K562 (cell line): ENCODE measurements around the gene BOLA3. TPM values are rescaled to one million over a fixed set of nuclear protein-coding genes. Genes with fewer than 3 reads are reported as not detected.

Source experiments
- ATF1 ChIP-seq, 2 experiments: fragments of 450-650 bp in 1 of 2; IDR thresholded peaks; 2 replicates each; pipeline ENCODE4 v1.6.1; 2016; ENCODE audit warnings: missing compliant biosample characterization in 1 of 2, missing genetic modification characterization in 1 of 2
- FOS ChIP-seq: IDR thresholded peaks from 3 replicates; pipeline ENCODE4 v1.6.1; 2011; ENCODE audit not compliant: insufficient read length; ENCODE audit errors: extremely low read depth
- RFX7 ChIP-seq: fragments of 250-450 bp; sonication (Bioruptor Pico); IDR thresholded peaks from 2 replicates; pipeline ENCODE4 v1.5.1; 2021; ENCODE audit warnings: mild to moderate bottlenecking
- SMARCA4 ChIP-seq: fragments of 450-650 bp; IDR thresholded peaks from 2 replicates; pipeline ENCODE4 v1.6.1; 2016
- ZNF253 ChIP-seq: fragments of 250-450 bp; sonication (Bioruptor Pico); conservative IDR thresholded peaks from 2 replicates; pipeline ENCODE4 v1.6.1; 2021; ENCODE audit warnings: mild to moderate bottlenecking
- polyA plus RNA-seq, 8 experiments: library from polyadenylated mRNA; depleted of rRNA in 4 of 8; stranded (reverse) in 5 of 8; unstranded in 3 of 8; fragments of >200 nt; fragmentation: Nextera tagmentation in 2 of 8; fragmentation: Illumina TruSeq in 1 of 8; extraction: Ambion mirVana in 2 of 8; extraction: Trizol in 1 of 8; gene quantifications; 2 replicates each; pipeline versions ENCODE4 v1.2.1 to v1.2.3, GENCODE V29; 2011 to 2014; ENCODE audit warnings: inconsistent platforms in 1 of 8, missing spikeins in 1 of 8
- total RNA-seq, 7 experiments: library from RNA; depleted of rRNA in 6 of 7; stranded (reverse); fragments of >200 nt in 6 of 7; fragmentation: Illumina TruSeq in 2 of 7; extraction: Trizol in 2 of 7; gene quantifications; 2 replicates each; pipeline versions ENCODE4 v1.2.1 to v1.2.3, GENCODE V29; 2011 to 2021; ENCODE audit warnings: low replicate concordance in 1 of 7
- TF ChIP-seq, protein P1 (sequence below): sonication (generic); formaldehyde crosslinking; IDR thresholded peaks from 2 replicates; pipeline ENCODE4 v1.8.0; 2022; ENCODE audit warnings: mild to moderate bottlenecking, missing genetic modification reagents
- TF ChIP-seq, protein P2 (sequence below): fragments of 450-650 bp; IDR thresholded peaks from 2 replicates; pipeline ENCODE4 v1.7.1; 2018; ENCODE audit warnings: mild to moderate bottlenecking, low read depth; ENCODE audit not compliant: partially characterized antibody
- TF ChIP-seq, protein P3 (sequence below): fragments of 250-450 bp; sonication (Bioruptor Pico); IDR thresholded peaks from 2 replicates; pipeline ENCODE4 v1.4.0; 2020
- TF ChIP-seq, protein P4 (sequence below), 2 experiments: fragments of 450-650 bp; IDR thresholded peaks; 2 replicates each; pipeline ENCODE4 v1.6.1; 2016; ENCODE audit warnings: mild to moderate bottlenecking in 2 of 2, borderline replicate concordance in 1 of 2, low read depth in 1 of 2, moderate library complexity in 1 of 2

BOLA3 gene
- total and polyA plus RNA-seq, 9 of the 15 experiments (the other 6 are each of a cell fraction or from before 2014, with no cell fraction given): 149 to 619 (median 255) TPM

DNA sequence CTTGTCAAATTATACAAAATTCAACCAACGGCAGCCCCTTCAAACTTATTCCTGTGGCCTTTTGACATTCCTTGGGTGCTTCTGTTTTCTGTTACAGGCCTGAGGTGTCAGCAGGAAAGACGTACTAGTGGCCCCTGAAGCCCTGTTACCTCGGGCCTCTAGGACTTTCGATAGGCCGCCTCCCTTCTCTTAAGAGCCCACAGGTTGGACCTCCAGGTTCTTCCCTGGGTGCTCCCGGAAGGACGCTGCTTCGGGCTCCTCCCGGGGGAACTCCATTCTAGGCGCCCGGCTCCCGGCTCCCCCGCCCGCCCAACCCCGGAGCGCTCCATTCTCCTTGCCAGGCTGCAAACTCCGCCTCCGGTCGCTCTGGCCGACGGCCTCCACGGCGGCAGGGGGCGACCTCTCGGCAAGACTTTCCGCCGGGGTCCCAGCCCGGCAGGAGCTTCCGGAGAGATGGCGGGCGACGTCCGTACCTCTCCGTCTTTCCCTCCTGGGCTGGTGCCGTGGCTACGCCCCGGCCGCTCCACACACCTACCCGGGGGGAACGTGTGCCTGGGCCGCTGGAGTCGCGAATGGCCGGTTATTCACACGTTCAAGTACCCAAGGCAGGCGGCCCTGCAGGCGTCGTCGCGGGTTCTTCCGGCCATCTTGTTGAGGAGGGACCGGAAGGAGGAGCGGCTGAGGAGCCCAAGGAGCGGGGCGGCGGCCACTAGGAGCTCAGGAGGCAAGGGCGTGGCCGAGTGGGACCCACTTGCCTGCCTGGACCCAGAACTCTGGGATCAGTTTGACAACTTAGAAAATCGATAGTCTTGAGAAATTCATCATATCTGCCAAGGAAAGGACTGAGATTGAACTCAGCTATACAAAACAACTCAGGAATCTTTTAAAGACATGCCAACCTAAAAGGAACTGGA, 27.5 kb downstream of the BOLA3 start (continued):
- TF ChIP-seq, protein P1, sequence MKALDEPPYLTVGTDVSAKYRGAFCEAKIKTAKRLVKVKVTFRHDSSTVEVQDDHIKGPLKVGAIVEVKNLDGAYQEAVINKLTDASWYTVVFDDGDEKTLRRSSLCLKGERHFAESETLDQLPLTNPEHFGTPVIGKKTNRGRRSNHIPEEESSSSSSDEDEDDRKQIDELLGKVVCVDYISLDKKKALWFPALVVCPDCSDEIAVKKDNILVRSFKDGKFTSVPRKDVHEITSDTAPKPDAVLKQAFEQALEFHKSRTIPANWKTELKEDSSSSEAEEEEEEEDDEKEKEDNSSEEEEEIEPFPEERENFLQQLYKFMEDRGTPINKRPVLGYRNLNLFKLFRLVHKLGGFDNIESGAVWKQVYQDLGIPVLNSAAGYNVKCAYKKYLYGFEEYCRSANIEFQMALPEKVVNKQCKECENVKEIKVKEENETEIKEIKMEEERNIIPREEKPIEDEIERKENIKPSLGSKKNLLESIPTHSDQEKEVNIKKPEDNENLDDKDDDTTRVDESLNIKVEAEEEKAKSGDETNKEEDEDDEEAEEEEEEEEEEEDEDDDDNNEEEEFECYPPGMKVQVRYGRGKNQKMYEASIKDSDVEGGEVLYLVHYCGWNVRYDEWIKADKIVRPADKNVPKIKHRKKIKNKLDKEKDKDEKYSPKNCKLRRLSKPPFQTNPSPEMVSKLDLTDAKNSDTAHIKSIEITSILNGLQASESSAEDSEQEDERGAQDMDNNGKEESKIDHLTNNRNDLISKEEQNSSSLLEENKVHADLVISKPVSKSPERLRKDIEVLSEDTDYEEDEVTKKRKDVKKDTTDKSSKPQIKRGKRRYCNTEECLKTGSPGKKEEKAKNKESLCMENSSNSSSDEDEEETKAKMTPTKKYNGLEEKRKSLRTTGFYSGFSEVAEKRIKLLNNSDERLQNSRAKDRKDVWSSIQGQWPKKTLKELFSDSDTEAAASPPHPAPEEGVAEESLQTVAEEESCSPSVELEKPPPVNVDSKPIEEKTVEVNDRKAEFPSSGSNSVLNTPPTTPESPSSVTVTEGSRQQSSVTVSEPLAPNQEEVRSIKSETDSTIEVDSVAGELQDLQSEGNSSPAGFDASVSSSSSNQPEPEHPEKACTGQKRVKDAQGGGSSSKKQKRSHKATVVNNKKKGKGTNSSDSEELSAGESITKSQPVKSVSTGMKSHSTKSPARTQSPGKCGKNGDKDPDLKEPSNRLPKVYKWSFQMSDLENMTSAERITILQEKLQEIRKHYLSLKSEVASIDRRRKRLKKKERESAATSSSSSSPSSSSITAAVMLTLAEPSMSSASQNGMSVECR (CRISPR knock-in tag): no peak
- TF ChIP-seq, protein P2, sequence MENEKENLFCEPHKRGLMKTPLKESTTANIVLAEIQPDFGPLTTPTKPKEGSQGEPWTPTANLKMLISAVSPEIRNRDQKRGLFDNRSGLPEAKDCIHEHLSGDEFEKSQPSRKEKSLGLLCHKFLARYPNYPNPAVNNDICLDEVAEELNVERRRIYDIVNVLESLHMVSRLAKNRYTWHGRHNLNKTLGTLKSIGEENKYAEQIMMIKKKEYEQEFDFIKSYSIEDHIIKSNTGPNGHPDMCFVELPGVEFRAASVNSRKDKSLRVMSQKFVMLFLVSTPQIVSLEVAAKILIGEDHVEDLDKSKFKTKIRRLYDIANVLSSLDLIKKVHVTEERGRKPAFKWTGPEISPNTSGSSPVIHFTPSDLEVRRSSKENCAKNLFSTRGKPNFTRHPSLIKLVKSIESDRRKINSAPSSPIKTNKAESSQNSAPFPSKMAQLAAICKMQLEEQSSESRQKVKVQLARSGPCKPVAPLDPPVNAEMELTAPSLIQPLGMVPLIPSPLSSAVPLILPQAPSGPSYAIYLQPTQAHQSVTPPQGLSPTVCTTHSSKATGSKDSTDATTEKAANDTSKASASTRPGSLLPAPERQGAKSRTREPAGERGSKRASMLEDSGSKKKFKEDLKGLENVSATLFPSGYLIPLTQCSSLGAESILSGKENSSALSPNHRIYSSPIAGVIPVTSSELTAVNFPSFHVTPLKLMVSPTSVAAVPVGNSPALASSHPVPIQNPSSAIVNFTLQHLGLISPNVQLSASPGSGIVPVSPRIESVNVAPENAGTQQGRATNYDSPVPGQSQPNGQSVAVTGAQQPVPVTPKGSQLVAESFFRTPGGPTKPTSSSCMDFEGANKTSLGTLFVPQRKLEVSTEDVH: peak; percentile 87
- TF ChIP-seq SMARCA4: no peak
- no peak for TF ChIP-seq ATF1 (CRISPR knock-in tag; IDR thresholded peaks at IDR 0.05)
- peak; percentile 79 for TF ChIP-seq ATF1 (tag; IDR thresholded peaks at IDR 0.05)
- TF ChIP-seq, protein P3, sequence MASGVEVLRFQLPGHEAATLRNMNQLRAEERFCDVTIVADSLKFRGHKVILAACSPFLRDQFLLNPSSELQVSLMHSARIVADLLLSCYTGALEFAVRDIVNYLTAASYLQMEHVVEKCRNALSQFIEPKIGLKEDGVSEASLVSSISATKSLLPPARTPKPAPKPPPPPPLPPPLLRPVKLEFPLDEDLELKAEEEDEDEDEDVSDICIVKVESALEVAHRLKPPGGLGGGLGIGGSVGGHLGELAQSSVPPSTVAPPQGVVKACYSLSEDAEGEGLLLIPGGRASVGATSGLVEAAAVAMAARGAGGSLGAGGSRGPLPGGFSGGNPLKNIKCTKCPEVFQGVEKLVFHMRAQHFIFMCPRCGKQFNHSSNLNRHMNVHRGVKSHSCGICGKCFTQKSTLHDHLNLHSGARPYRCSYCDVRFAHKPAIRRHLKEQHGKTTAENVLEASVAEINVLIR (CRISPR knock-in tag): no peak
- TF ChIP-seq RFX7 (CRISPR knock-in tag): no peak
- TF ChIP-seq, protein P4, sequence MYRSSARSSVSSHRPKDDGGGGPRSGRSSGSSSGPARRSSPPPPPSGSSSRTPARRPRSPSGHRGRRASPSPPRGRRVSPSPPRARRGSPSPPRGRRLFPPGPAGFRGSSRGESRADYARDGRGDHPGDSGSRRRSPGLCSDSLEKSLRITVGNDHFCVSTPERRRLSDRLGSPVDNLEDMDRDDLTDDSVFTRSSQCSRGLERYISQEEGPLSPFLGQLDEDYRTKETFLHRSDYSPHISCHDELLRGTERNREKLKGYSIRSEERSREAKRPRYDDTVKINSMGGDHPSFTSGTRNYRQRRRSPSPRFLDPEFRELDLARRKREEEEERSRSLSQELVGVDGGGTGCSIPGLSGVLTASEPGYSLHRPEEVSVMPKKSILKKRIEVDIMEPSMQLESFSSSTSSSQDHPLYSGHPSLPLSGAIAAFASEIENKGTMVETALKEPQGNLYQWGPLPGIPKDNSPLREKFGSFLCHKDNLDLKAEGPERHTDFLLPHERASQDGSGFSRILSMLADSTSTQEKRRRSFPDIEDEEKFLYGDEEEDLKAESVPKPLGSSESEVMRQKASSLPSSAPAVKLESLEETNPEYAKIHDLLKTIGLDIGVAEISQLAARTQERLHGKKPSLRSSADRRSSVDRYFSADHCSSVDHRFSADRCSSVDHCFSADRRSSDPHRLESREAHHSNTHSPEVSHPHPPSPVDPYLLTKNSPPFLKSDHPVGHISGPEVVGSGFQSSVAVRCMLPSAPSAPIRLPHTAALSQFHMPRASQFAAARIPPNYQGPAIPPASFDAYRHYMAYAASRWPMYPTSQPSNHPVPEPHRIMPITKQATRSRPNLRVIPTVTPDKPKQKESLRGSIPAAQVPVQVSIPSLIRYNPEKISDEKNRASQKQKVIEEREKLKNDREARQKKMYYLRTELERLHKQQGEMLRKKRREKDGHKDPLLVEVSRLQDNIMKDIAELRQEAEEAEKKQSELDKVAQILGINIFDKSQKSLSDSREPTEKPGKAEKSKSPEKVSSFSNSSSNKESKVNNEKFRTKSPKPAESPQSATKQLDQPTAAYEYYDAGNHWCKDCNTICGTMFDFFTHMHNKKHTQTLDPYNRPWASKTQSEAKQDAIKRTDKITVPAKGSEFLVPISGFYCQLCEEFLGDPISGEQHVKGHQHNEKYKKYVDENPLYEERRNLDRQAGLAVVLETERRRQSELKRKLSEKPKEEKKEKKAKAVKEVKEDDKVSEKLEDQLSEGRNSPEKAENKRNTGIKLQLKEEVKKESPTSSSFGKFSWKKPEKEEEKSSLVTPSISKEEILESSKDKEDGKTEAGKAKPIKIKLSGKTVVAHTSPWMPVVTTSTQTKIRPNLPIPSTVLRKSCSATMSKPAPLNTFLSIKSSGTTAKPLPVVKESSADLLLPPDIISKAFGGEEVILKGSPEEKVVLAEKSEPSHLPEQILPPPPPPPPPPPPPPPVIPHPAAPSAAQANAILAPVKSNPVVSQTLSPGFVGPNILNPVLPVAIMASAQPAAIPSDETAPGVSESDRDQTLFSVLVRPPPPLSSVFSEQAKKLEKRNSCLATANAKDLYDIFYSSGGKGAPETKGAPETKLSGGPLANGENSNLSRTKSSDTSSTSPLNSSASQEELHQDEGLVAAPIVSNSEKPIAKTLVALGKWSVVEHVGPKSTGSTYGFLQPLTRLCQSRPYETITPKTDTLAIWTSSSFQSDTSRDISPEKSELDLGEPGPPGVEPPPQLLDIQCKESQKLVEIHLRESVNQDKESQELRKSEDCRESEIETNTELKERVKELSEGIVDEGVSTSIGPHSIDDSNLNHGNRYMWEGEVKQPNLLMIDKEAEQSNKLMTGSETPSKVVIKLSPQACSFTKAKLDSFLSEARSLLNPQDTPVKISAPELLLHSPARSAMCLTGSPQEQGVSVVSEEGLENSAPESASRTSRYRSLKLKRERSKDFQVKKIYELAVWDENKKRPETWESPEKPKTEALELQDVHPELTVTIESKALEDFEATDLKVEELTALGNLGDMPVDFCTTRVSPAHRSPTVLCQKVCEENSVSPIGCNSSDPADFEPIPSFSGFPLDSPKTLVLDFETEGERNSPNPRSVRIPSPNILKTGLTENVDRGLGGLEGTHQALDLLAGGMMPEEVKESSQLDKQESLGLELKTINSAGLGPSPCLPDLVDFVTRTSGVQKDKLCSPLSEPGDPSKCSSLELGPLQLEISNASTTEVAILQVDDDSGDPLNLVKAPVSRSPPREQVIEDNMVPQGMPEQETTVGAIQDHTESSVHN (IDR thresholded peaks at IDR 0.05; ENCODE audit: borderline replicate concordance in 1 of 2, low read depth in 1 of 2): no peak
- TF ChIP-seq FOS: no peak
- TF ChIP-seq ZNF253: no peak
